HCT116 (cell line): Measurements from ENCODE around the gene TMEM178B.

Experiments used
- CEBPB ChIP-seq: IDR thresholded peaks from 2 replicates; pipeline ENCODE4 v1.6.1; 2012; ENCODE audit warnings: low read depth
- CTCF ChIP-seq, 3 experiments: fragments of 200-600 bp in 1 of 3; sonication (generic) in 1 of 3; IDR thresholded peaks in 2 of 3; conservative IDR thresholded peaks in 1 of 3; 2 replicates each; pipeline ENCODE4 v1.5.1; 2012 to 2017; ENCODE audit warnings: low read depth in 2 of 3, low read length in 2 of 3, antibody characterized with exemption in 1 of 3, borderline replicate concordance in 1 of 3, control low read depth in 1 of 3, mild to moderate bottlenecking in 1 of 3, mixed read lengths in 1 of 3, mixed run types in 1 of 3, moderate library complexity in 1 of 3; ENCODE audit not compliant: insufficient read depth in 1 of 3
- EZH2 ChIP-seq: fragments of 200-600 bp; sonication (generic); IDR thresholded peaks from 2 replicates; pipeline ENCODE4 v1.6.1; 2017; ENCODE audit warnings: antibody characterized with exemption, mixed run types
- POLR2A ChIP-seq: IDR thresholded peaks from 2 replicates; pipeline ENCODE4 v1.7.0; 2011; ENCODE audit warnings: borderline replicate concordance; ENCODE audit not compliant: insufficient read depth, insufficient read length; ENCODE audit errors: extremely low read depth
- RAD21 ChIP-seq: IDR thresholded peaks from 2 replicates; pipeline ENCODE4 v1.6.1; 2012; ENCODE audit warnings: low read depth, mild to moderate bottlenecking
- TF ChIP-seq, protein P1 (sequence below): IDR thresholded peaks from 2 replicates; pipeline ENCODE4 v1.6.1; 2012

GRCh38 chr7:141378405-141378804, 304.5 kb downstream of the TMEM178B start:
- TF ChIP-seq RAD21 (no peak), CEBPB (no peak), POLR2A (no peak), CTCF (IDR thresholded peaks at IDR 0.05 in 2 of 3, conservative IDR thresholded peaks at IDR 0.05 in 1 of 3; ENCODE audit: borderline replicate concordance in 1 of 3, insufficient read depth in 1 of 3, low read depth in 2 of 3, low read length in 2 of 3) (no peak), EZH2 (no peak)
- TF ChIP-seq, protein P1, sequence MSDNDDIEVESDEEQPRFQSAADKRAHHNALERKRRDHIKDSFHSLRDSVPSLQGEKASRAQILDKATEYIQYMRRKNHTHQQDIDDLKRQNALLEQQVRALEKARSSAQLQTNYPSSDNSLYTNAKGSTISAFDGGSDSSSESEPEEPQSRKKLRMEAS, result no peak
